Measurements from ENCODE around the gene RSPH1. TPM values are rescaled to one million over a fixed set of nuclear protein-coding genes. Genes with fewer than 3 reads are reported as not detected.

Gene RSPH1
- total and polyA plus RNA-seq, 4 donors, result 0.09 to 0.17 (median 0.16) TPM; not detected in 1

DNA sequence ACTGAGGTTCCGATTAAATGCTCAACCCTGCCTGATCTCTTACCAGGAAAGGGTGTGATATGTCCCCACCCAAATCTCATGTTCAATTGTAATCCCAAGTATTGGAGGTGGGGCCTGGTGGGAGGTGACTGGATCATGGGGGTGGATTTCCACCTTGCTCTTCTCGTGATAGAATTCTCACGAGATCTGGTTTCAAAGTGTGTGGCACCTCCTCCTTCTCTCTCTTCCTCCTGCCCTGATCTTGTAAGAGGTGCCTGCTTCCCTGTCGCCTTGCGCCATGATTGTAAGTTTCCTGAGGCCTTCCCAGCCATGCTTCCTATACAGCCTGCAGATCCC is 34.9 kb downstream of the RSPH1 start:
- Histone ChIP-seq H3K4me3 (ENCODE audit: low read depth in 1 of 3, low read length in 3 of 3) (no peak overlapping the region), H3K9ac (ENCODE audit: low read depth in 1 of 2, low read length in 2 of 2) (no peak overlapping the region), H3K9me3 (ENCODE audit: control insufficient read depth in 4 of 4, low read length in 3 of 4) (no peaks in the 10 kb centered on the region), H3K36me3 (ENCODE audit: control insufficient read depth in 4 of 4, insufficient read depth in 3 of 4, low read depth in 1 of 4, low read length in 3 of 4) (no peaks in the 10 kb centered on the region), H3K4me1 (ENCODE audit: control insufficient read depth in 4 of 4, insufficient read depth in 4 of 4, low read length in 3 of 4) (peaks cover 14 to 21% (median 16%) of the 10 kb centered on the region in 4 donors), H3K27ac (ENCODE audit: low read depth in 1 of 2, low read length in 2 of 2) (no peak overlapping the region), H3K27me3 (ENCODE audit: control insufficient read depth in 4 of 4, insufficient read depth in 4 of 4, low read length in 3 of 4) (no peaks in the 10 kb centered on the region)
- TF ChIP-seq FOXA2 (IDR thresholded peaks at IDR 0.05) (no peak), JUND (IDR thresholded peaks at IDR 0.05) (no peak), HNF4A (conservative IDR thresholded peaks at IDR 0.05) (no peak), YY1 (IDR thresholded peaks at IDR 0.05) (no peak), FOXA1 (IDR thresholded peaks at IDR 0.05) (no peak), SP1 (IDR thresholded peaks at IDR 0.05) (no peak), RAD21 (IDR thresholded peaks at IDR 0.05) (no peak), TAF1 (conservative IDR thresholded peaks at IDR 0.05) (no peak), RXRA (IDR thresholded peaks at IDR 0.05) (no peak), EGR1 (IDR thresholded peaks at IDR 0.05; ENCODE audit: low read depth in 2 of 2) (no peak), NR2F2 (IDR thresholded peaks at IDR 0.05) (no peak)
- TF ChIP-seq, protein P1, sequence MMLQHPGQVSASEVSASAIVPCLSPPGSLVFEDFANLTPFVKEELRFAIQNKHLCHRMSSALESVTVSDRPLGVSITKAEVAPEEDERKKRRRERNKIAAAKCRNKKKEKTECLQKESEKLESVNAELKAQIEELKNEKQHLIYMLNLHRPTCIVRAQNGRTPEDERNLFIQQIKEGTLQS (IDR thresholded peaks at IDR 0.05), result no peak
- TF ChIP-seq, protein P2, sequence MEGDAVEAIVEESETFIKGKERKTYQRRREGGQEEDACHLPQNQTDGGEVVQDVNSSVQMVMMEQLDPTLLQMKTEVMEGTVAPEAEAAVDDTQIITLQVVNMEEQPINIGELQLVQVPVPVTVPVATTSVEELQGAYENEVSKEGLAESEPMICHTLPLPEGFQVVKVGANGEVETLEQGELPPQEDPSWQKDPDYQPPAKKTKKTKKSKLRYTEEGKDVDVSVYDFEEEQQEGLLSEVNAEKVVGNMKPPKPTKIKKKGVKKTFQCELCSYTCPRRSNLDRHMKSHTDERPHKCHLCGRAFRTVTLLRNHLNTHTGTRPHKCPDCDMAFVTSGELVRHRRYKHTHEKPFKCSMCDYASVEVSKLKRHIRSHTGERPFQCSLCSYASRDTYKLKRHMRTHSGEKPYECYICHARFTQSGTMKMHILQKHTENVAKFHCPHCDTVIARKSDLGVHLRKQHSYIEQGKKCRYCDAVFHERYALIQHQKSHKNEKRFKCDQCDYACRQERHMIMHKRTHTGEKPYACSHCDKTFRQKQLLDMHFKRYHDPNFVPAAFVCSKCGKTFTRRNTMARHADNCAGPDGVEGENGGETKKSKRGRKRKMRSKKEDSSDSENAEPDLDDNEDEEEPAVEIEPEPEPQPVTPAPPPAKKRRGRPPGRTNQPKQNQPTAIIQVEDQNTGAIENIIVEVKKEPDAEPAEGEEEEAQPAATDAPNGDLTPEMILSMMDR (IDR thresholded peaks at IDR 0.05; ENCODE audit: low read depth, low read length, missing input control), result no peak
- TF ChIP-seq, protein P3, sequence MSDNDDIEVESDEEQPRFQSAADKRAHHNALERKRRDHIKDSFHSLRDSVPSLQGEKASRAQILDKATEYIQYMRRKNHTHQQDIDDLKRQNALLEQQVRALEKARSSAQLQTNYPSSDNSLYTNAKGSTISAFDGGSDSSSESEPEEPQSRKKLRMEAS (IDR thresholded peaks at IDR 0.05), result no peak
- DNase-seq (ENCODE audit: low spot score), result no peak
- 91% methylated on average over 5 of the region's 5 CpGs for WGBS

DNA sequence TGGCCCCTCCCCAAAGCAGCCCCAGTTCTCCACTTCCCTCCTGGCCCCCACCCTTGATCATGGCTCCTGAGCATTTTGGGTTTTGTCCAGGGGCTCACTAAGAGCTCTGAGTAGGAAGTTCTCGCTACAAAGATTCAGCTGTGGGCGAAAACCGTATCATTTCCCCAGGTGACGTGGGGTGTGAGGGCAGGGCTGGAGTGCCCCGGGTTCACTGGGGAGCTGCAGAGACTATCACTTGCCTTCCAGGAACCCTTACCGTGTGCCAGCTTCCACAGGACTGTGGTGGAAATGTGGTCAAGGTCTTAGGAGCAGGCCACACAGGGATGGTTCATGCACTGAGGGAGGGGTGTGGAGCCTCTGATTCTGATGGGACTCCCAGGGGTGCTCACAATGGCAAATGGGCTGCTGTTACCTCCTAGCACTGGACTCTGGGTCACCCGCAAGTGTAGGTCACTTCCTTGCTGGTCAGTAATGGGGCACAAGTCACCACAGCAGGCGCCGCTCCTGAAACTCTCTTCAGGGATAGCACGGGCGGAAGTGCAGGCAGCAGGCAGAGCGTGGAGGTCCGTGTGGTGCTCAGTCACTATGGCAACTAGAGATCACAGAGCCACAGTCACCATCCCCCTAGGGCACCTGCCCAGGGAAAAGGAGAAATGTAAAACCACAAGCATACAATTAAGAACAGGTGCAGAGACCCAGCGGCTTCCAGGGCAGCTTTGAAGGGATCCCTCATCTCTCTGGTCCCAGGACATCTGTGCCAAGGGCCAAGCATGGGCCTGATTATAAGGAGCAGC is 35.4 kb downstream of the RSPH1 start:
- H3K27me3 ChIP-seq (ENCODE audit: control insufficient read depth in 4 of 4, insufficient read depth in 4 of 4, low read length in 3 of 4), result no peaks in the 10 kb centered on the region
- no peak overlapping the region for H3K9ac ChIP-seq (ENCODE audit: low read depth in 1 of 2, low read length in 2 of 2)
- 79% methylated on average over 14 of the region's 14 CpGs for WGBS
- TF ChIP-seq, protein P3 (IDR thresholded peaks at IDR 0.05), result no peak
- TF ChIP-seq, protein P4, sequence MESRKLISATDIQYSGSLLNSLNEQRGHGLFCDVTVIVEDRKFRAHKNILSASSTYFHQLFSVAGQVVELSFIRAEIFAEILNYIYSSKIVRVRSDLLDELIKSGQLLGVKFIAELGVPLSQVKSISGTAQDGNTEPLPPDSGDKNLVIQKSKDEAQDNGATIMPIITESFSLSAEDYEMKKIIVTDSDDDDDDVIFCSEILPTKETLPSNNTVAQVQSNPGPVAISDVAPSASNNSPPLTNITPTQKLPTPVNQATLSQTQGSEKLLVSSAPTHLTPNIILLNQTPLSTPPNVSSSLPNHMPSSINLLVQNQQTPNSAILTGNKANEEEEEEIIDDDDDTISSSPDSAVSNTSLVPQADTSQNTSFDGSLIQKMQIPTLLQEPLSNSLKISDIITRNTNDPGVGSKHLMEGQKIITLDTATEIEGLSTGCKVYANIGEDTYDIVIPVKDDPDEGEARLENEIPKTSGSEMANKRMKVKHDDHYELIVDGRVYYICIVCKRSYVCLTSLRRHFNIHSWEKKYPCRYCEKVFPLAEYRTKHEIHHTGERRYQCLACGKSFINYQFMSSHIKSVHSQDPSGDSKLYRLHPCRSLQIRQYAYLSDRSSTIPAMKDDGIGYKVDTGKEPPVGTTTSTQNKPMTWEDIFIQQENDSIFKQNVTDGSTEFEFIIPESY (IDR thresholded peaks at IDR 0.05), result no peak
- TF ChIP-seq SP1 (IDR thresholded peaks at IDR 0.05) (no peak), RAD21 (IDR thresholded peaks at IDR 0.05) (no peak), FOXA2 (IDR thresholded peaks at IDR 0.05) (no peak), HNF4A (conservative IDR thresholded peaks at IDR 0.05) (no peak), HNF4G (IDR thresholded peaks at IDR 0.05) (no peak), JUND (IDR thresholded peaks at IDR 0.05) (no peak), TAF1 (conservative IDR thresholded peaks at IDR 0.05) (no peak), RXRA (IDR thresholded peaks at IDR 0.05) (no peak), YY1 (IDR thresholded peaks at IDR 0.05) (no peak), FOXA1 (IDR thresholded peaks at IDR 0.05) (no peak), NR2F2 (IDR thresholded peaks at IDR 0.05) (no peak)
- TF ChIP-seq, protein P5, sequence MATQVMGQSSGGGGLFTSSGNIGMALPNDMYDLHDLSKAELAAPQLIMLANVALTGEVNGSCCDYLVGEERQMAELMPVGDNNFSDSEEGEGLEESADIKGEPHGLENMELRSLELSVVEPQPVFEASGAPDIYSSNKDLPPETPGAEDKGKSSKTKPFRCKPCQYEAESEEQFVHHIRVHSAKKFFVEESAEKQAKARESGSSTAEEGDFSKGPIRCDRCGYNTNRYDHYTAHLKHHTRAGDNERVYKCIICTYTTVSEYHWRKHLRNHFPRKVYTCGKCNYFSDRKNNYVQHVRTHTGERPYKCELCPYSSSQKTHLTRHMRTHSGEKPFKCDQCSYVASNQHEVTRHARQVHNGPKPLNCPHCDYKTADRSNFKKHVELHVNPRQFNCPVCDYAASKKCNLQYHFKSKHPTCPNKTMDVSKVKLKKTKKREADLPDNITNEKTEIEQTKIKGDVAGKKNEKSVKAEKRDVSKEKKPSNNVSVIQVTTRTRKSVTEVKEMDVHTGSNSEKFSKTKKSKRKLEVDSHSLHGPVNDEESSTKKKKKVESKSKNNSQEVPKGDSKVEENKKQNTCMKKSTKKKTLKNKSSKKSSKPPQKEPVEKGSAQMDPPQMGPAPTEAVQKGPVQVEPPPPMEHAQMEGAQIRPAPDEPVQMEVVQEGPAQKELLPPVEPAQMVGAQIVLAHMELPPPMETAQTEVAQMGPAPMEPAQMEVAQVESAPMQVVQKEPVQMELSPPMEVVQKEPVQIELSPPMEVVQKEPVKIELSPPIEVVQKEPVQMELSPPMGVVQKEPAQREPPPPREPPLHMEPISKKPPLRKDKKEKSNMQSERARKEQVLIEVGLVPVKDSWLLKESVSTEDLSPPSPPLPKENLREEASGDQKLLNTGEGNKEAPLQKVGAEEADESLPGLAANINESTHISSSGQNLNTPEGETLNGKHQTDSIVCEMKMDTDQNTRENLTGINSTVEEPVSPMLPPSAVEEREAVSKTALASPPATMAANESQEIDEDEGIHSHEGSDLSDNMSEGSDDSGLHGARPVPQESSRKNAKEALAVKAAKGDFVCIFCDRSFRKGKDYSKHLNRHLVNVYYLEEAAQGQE (IDR thresholded peaks at IDR 0.05), result no peak
- TF ChIP-seq, protein P2 (IDR thresholded peaks at IDR 0.05; ENCODE audit: low read depth, low read length, missing input control), result no peak
- no peaks in the 10 kb centered on the region for H3K9me3 ChIP-seq (ENCODE audit: control insufficient read depth in 4 of 4, low read length in 3 of 4)
- peaks cover 12 to 17% (median 14%) of the 10 kb centered on the region in 4 donors for H3K4me1 ChIP-seq (ENCODE audit: control insufficient read depth in 4 of 4, insufficient read depth in 4 of 4, low read length in 3 of 4)
- no peak overlapping the region for H3K4me3 ChIP-seq (ENCODE audit: low read depth in 1 of 3, low read length in 3 of 3)
- H3K27ac ChIP-seq (ENCODE audit: low read depth in 1 of 2, low read length in 2 of 2), result no peak overlapping the region
- no peaks in the 10 kb centered on the region for H3K36me3 ChIP-seq (ENCODE audit: control insufficient read depth in 4 of 4, insufficient read depth in 3 of 4, low read depth in 1 of 4, low read length in 3 of 4)
- no peak for DNase-seq (ENCODE audit: low spot score)
